Astrocyte of the cerebellum (primary cell): ENCODE results near the gene C19orf25.
"Not testable (repeated sequence)": the region's sequence is repeated elsewhere in the genome, so short reads cannot be mapped to it uniquely, and the experiment has no call there.

Experiments
- DNase-seq: peaks from one replicate; pipeline ENCODE4 v3.0.0-alpha.2; 2011; ENCODE audit warnings: low read depth
- H3K4me3 ChIP-seq: 2 replicates; pipeline ENCODE4 v1.5.1; 2011; ENCODE audit warnings: mild to moderate bottlenecking, low read depth, low read length, moderate library complexity
- CTCF ChIP-seq: IDR thresholded peaks from 2 replicates; pipeline ENCODE4 v1.5.1; 2012; ENCODE audit warnings: low read length, low read depth, moderate library complexity, mild to moderate bottlenecking; ENCODE audit errors: missing control alignments
- in situ Hi-C: cut with HindIII; loops from 2 replicates; pipeline ENCODE4 v1.10.0; 2017; ENCODE audit warnings: low sequenced_read_pairs

C19orf25 gene

GRCh38 chr19:1501200-1501595 is 22.2 kb upstream of the C19orf25 start:
- TF ChIP-seq CTCF, result no peak
- no peak overlapping the region for H3K4me3 ChIP-seq
- in situ Hi-C loops, result no loop called here
- DNase-seq, result no peak

GRCh38 chr19:1499231-1499630 is 20.2 kb upstream of the C19orf25 start:
- in situ Hi-C loops, DNase-seq, H3K4me3 ChIP-seq: not testable (repeated sequence)

GRCh38 chr19:1497578-1498235 is 18.7 kb upstream of the C19orf25 start:
- no peak overlapping the region for H3K4me3 ChIP-seq
- no peak for DNase-seq
- in situ Hi-C loops, result no loop called here
- TF ChIP-seq CTCF, result no peak

- no peak overlapping the region for H3K4me3 ChIP-seq
- no peak for TF ChIP-seq CTCF
- DNase-seq, result no peak
- in situ Hi-C loops, result no loop called here
These were observed 17.9 kb upstream of the C19orf25 start for GRCh38 chr19:1496714-1497577.

GRCh38 chr19:1495799-1496713 is 17.0 kb upstream of the C19orf25 start:
- no peak overlapping the region for H3K4me3 ChIP-seq
- DNase-seq, result no peak
- in situ Hi-C loops, result no loop called here
- TF ChIP-seq CTCF, result no peak

GRCh38 chr19:1495051-1495798 is 16.2 kb upstream of the C19orf25 start:
- TF ChIP-seq CTCF, result no peak
- no peak overlapping the region for H3K4me3 ChIP-seq
- no peak for DNase-seq
- in situ Hi-C loops, result no loop called here
